SK-N-SH treated with all-trans-retinoic acid at 6 μM for 48 hours (cell line): ENCODE measurements around the gene INTS3.

ENCODE experiments used
- PATZ1 ChIP-seq: fragments of 250-450 bp; sonication (Bioruptor Pico); IDR thresholded peaks from 2 replicates; pipeline ENCODE4 v1.8.0; 2020; ENCODE audit warnings: mild to moderate bottlenecking, moderate library complexity, borderline replicate concordance
- SNAI2 ChIP-seq: fragments of 250-450 bp; sonication (Bioruptor Pico); IDR thresholded peaks from 2 replicates; pipeline ENCODE4 v1.5.0; 2020; ENCODE audit warnings: mild to moderate bottlenecking, moderate library complexity
- TOX ChIP-seq: fragments of 250-450 bp; sonication (Bioruptor Pico); IDR thresholded peaks from 2 replicates; pipeline ENCODE4 v1.8.0; 2021; ENCODE audit warnings: mild to moderate bottlenecking, moderate library complexity, borderline replicate concordance
- ZFP3 ChIP-seq: fragments of 250-450 bp; sonication (Bioruptor Pico); IDR thresholded peaks from 2 replicates; pipeline ENCODE4 v1.5.0; 2020; ENCODE audit warnings: mild to moderate bottlenecking, moderate library complexity

- TF ChIP-seq SNAI2 (CRISPR knock-in tag) (no peak), PATZ1 (CRISPR knock-in tag) (no peak), ZFP3 (CRISPR knock-in tag) (no peak), TOX (CRISPR knock-in tag) (no peak)
Measured at GRCh38 chr1:153763365-153764225, 35.7 kb downstream of the INTS3 start.
